Fibroblast of the aortic adventitia (primary cell): ENCODE data around the gene SMG7. TPM values are rescaled to one million over a fixed set of nuclear protein-coding genes. Genes with fewer than 3 reads are reported as not detected.

Source experiments
- DNase-seq: peaks from one replicate; pipeline ENCODE4 v3.0.0-alpha.2; 2010; ENCODE audit warnings: low read depth
- H3K4me3 ChIP-seq: 2 replicates; pipeline ENCODE4 v1.5.1; 2011; ENCODE audit warnings: low read depth, mild to moderate bottlenecking, control low read depth, low read length, moderate library complexity
- CTCF ChIP-seq: IDR thresholded peaks from 2 replicates; pipeline ENCODE4 v1.5.1; 2011; ENCODE audit warnings: mild to moderate bottlenecking, low read length, control low read depth, inconsistent platforms; ENCODE audit not compliant: insufficient read depth
- total RNA-seq: library from RNA; depleted of rRNA; stranded (reverse); fragments of >200 nt; gene quantifications from 2 replicates; pipeline ENCODE4 v1.2.3, GENCODE V29; 2012; ENCODE audit warnings: low replicate concordance

The SMG7 gene
- total RNA-seq, 1 donor: 29.0 TPM

- no peak overlapping the region for H3K4me3 ChIP-seq
- TF ChIP-seq CTCF: no peak
- no peak for DNase-seq
These were observed 15.6 kb downstream of the SMG7 start for GRCh38 chr1:183487674-183488442.

GRCh38 chr1:183490932-183491331, 18.6 kb downstream of the SMG7 start:
- H3K4me3 ChIP-seq: no peak overlapping the region
- TF ChIP-seq CTCF: no peak
- DNase-seq: no peak

- TF ChIP-seq CTCF: no peak
- H3K4me3 ChIP-seq: no peak overlapping the region
- no peak for DNase-seq
These were observed 21.4 kb downstream of the SMG7 start for GRCh38 chr1:183493540-183494245.

- no peak for TF ChIP-seq CTCF
- DNase-seq: no peak
- H3K4me3 ChIP-seq: no peak overlapping the region
These were observed 23.1 kb downstream of the SMG7 start for GRCh38 chr1:183495420-183495819.

GRCh38 chr1:183497218-183497617, 24.9 kb downstream of the SMG7 start:
- no peak overlapping the region for H3K4me3 ChIP-seq
- no peak for TF ChIP-seq CTCF

GRCh38 chr1:183498342-183498991, 26.2 kb downstream of the SMG7 start:
- DNase-seq: no peak

More at GRCh38 chr1:183497218-183497617, 24.9 kb downstream of the SMG7 start:
- DNase-seq: no peak

More at GRCh38 chr1:183498342-183498991, 26.2 kb downstream of the SMG7 start:
- no peak for TF ChIP-seq CTCF
- no peak overlapping the region for H3K4me3 ChIP-seq
